ENCODE data around the gene FSTL4. TPM values are rescaled to one million over a fixed set of nuclear protein-coding genes. Genes with fewer than 3 reads are reported as not detected.

Gene FSTL4
- polyA plus RNA-seq, 3 donors = not detected

DNA sequence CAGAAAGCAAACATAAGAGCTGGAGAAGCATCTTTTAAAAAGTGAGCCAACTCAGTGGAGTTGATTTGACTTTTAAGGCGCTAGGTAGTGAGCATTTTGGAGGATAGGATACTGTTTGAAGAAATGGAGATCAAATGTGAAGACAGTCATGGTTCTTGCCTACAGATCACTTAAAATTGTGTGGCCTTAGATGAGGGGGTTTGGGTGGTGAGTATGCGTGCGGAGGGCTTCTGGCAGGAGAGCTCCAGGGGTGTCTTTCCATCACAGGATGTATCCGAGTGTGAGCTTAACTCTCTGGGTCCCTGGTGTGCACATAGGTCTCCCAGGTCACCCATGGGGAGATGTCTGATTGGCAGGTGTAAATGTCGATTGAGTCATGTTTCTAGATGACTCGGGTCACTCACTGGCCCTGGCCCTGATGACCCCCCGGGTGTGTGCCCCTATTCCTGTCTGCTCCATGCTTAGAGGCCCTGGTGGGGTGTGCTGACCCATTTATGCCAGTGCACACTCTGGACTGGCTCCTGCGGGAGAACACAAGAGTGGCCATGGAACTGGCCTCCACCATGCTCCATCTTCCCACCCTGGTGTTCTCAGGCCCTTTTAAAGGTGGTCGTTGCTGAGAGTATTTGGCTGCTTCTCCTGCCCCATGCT, 274.4 kb downstream of the FSTL4 start:
- Mint-ChIP-seq H3K36me3 (no peaks in the 10 kb centered on the region), H3K4me1 (peaks cover 3% of the 10 kb centered on the region), H3K4me3 (no peak overlapping the region), H3K27ac (no peak overlapping the region), H3K9me3 (no peaks in the 10 kb centered on the region), H3K27me3 (ENCODE audit: low read depth in 3 of 3) (peaks cover 0 to 4% (median 3%) of the 10 kb centered on the region in 3 donors)
- no peaks in the 10 kb centered on the region for H3K27me3 ChIP-seq (ENCODE audit: control insufficient read depth in 2 of 2, insufficient read depth in 2 of 2, low read length in 2 of 2)
- intact Hi-C loops (cut with micrococcal nuclease) = no loop called here
- H3K36me3 ChIP-seq (replicated peaks in 1 of 2; ENCODE audit: control insufficient read depth in 1 of 2, insufficient read depth in 2 of 2, low read length in 2 of 2) = no peaks in the 10 kb centered on the region
- no peak for DNase-seq
- no peak overlapping the region for H3K27ac ChIP-seq (ENCODE audit: low read depth in 1 of 2, low read length in 2 of 2)
- WGBS (ENCODE audit: insufficient coverage) = 89% methylated on average over 7 of the region's 9 CpGs
- H3K4me2 ChIP-seq (replicated peaks; ENCODE audit: extremely low read depth, low read length, poor library complexity, severe bottlenecking) = no peak overlapping the region
- H3K4me1 ChIP-seq (ENCODE audit: control insufficient read depth in 1 of 2, insufficient read depth in 2 of 2, low read length in 2 of 2) = no peaks in the 10 kb centered on the region
- H3K4me3 ChIP-seq (replicated peaks in 1 of 3; ENCODE audit: low read depth in 2 of 3, low read length in 3 of 3) = no peak overlapping the region
- no peak overlapping the region for H3K9ac ChIP-seq (ENCODE audit: insufficient read depth, low read length, poor library complexity, severe bottlenecking)
- H4K20me1 ChIP-seq (ENCODE audit: insufficient read depth, low read length) = no peaks in the 10 kb centered on the region
- no peaks in the 10 kb centered on the region for H3K9me3 ChIP-seq (replicated peaks in 1 of 2; ENCODE audit: control insufficient read depth in 1 of 2, insufficient read depth in 1 of 2, low read length in 2 of 2)
- H2AFZ ChIP-seq (ENCODE audit: insufficient read depth, low read depth, low read length, poor library complexity, severe bottlenecking) = no peak overlapping the region
- H3K79me2 ChIP-seq (ENCODE audit: insufficient read depth, low read length) = no peaks in the 10 kb centered on the region
- TF ChIP-seq, protein P1, sequence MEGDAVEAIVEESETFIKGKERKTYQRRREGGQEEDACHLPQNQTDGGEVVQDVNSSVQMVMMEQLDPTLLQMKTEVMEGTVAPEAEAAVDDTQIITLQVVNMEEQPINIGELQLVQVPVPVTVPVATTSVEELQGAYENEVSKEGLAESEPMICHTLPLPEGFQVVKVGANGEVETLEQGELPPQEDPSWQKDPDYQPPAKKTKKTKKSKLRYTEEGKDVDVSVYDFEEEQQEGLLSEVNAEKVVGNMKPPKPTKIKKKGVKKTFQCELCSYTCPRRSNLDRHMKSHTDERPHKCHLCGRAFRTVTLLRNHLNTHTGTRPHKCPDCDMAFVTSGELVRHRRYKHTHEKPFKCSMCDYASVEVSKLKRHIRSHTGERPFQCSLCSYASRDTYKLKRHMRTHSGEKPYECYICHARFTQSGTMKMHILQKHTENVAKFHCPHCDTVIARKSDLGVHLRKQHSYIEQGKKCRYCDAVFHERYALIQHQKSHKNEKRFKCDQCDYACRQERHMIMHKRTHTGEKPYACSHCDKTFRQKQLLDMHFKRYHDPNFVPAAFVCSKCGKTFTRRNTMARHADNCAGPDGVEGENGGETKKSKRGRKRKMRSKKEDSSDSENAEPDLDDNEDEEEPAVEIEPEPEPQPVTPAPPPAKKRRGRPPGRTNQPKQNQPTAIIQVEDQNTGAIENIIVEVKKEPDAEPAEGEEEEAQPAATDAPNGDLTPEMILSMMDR (IDR thresholded peaks at IDR 0.05) = no peak

DNA sequence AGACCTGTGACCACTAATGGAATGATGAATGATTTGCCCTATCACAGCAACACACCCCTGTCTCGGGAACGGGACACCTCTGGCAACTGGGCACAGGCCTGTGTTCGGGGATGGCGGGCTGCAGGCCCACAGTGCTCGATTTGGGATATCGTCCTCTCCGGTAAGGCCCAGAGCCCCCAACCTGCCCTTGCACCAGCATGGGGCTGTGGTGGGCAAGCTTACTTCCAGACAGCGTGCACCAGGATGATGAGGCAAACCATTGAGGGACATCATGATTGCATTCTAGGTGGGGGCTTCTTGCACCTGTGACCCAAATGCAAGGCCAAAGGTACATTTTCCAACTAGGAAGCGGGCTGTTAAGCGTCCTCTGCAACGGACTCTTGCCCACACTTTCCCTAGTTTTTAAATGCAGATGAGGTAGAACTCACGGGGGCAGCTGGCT, 275.4 kb downstream of the FSTL4 start:
- Mint-ChIP-seq H3K4me1 (peaks cover 3% of the 10 kb centered on the region), H3K4me3 (no peak overlapping the region), H3K9me3 (no peaks in the 10 kb centered on the region), H3K36me3 (no peaks in the 10 kb centered on the region), H3K27me3 (ENCODE audit: low read depth in 3 of 3) (peaks cover 0 to 4% (median 4%) of the 10 kb centered on the region in 3 donors), H3K27ac (no peak overlapping the region)
- Histone ChIP-seq H3K4me2 (replicated peaks; ENCODE audit: extremely low read depth, low read length, poor library complexity, severe bottlenecking) (no peak overlapping the region), H3K27me3 (ENCODE audit: control insufficient read depth in 2 of 2, insufficient read depth in 2 of 2, low read length in 2 of 2) (no peaks in the 10 kb centered on the region), H4K20me1 (ENCODE audit: insufficient read depth, low read length) (no peaks in the 10 kb centered on the region), H3K79me2 (ENCODE audit: insufficient read depth, low read length) (no peaks in the 10 kb centered on the region), H3K9me3 (replicated peaks in 1 of 2; ENCODE audit: control insufficient read depth in 1 of 2, insufficient read depth in 1 of 2, low read length in 2 of 2) (no peaks in the 10 kb centered on the region), H3K27ac (ENCODE audit: low read depth in 1 of 2, low read length in 2 of 2) (no peak overlapping the region), H3K4me3 (replicated peaks in 1 of 3; ENCODE audit: low read depth in 2 of 3, low read length in 3 of 3) (no peak overlapping the region), H3K36me3 (replicated peaks in 1 of 2; ENCODE audit: control insufficient read depth in 1 of 2, insufficient read depth in 2 of 2, low read length in 2 of 2) (no peaks in the 10 kb centered on the region), H2AFZ (ENCODE audit: insufficient read depth, low read depth, low read length, poor library complexity, severe bottlenecking) (no peak overlapping the region), H3K4me1 (ENCODE audit: control insufficient read depth in 1 of 2, insufficient read depth in 2 of 2, low read length in 2 of 2) (no peaks in the 10 kb centered on the region), H3K9ac (ENCODE audit: insufficient read depth, low read length, poor library complexity, severe bottlenecking) (no peak overlapping the region)
- WGBS (ENCODE audit: insufficient coverage) = 95% methylated on average over 11 of the region's 12 CpGs
- intact Hi-C loops (cut with micrococcal nuclease) = no loop called here
- TF ChIP-seq, protein P1 (IDR thresholded peaks at IDR 0.05) = no peak
- DNase-seq = no peak

All from CD14-positive monocyte (primary cell).